ENCODE data around the gene VSTM2A.
"Not testable (repeated sequence)": the region's sequence is repeated elsewhere in the genome, so short reads cannot be mapped to it uniquely, and the experiment has no call there.

The VSTM2A gene, protein sequence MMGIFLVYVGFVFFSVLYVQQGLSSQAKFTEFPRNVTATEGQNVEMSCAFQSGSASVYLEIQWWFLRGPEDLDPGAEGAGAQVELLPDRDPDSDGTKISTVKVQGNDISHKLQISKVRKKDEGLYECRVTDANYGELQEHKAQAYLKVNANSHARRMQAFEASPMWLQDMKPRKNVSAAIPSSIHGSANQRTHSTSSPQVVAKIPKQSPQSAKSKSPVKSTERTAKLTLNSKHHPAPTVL

DNA sequence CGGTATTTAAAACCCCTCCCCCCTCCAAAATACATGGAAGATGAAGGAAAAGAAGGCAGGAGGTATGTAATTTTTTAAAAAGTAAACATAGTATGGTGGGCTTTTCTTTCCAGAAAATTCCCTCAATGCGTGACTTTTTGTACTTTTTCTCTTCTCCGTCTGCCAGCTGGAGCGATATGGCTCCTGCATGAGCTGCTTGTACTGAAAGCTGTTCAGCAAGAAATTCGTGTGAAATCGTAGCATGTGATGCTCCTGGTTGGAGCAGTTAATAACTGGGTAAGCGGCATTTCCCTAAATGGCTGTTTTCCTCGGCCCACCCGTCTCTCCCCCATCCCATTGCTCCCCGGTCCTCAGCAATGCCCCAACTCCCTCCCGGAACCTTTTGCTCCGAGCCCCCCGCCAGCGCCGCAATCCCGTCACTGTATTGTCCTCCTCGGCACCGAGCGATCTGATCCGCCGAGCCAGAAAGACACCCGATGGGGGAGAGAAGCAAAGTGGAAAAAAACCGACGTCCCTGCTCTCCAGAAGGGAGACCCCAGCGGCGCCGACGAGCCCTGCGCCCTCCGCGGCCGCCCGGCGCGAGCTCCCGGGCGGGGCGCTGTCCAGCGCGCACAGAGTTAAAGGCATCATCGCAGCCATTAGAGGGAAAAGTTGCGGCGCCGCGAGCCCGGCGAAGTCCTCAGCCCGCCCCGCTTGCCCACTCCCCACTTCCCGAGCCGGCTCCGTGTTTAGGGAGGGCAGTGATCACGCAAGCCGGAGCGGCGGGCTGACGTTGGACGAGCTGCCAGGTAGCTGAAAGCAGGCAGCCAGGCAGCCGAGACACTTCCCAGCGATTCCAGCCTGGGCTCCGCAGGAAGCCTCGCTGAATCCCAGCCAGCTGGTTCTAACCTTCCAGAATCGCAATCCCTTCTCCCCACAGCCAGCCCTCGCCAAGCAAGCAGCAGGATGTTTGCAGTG lies at the start of gene VSTM2A:
TSS of gene VSTM2A (plus strand) at position 707 of the 957 bp plus-strand sequence. CDS start 356 bp downstream, outside the sequence.
- peak; percentile 32 for DNase-seq

DNA sequence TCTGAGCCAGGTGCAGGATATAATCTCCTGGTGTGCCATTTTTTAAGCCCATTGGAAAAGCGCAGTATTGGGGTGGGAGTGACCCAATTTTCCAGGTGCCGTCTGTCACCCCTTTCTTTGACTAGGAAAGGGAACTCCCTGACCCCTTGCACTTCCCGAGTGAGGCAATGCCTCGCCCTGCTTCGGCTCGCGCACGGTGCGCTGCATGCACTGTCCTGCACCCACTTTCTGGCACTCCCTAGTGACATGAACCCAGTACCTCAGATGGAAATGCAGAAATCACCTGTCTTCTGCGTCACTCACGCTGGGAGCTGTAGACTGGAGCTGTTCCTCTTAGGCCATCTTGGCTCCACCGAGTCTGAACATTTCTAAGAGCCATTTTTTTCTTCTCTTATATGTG lies 37.6 kb upstream of the VSTM2A start:
- DNase-seq, result not testable (repeated sequence)

DNA sequence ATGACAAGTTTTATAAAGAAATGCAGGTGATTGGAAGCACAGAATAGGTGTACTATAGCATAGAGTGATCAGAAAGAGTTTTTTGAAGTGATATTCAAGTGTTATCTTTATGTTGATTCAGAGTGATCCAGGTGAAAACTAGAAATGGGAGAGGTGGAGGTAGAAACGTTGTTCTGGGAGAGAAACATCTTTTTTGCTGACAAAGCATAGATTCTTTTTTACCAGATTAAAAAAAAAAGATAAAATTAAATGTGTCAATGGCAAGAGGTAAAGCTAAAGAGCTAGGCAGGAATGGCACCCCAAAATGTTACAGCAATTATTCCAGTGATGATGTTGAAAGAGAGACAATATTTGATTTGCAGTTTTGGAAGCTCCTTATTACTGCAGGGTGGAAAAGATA lies 12.6 kb upstream of the VSTM2A start:
- DNase-seq, result no peak

DNA sequence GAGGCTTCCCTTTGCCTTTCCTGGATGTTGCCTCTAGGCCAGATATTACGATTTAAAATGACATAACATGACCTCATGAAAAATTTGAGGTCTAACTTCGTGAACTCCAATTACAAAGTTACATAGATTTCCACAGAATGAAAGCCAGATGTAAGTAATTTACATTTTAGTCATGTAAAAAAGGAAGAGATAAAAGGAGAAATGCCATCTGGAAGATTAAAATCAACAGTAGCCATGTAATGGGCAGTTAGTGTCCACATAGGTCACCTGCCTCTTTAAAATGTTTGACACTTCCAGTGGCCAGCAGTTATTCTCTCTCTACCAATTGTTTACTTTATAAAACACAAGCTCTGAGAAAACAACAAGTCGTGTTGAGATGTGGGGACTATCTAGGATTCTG lies 4.1 kb upstream of the VSTM2A start:
- DNase-seq, result no peak

DNA sequence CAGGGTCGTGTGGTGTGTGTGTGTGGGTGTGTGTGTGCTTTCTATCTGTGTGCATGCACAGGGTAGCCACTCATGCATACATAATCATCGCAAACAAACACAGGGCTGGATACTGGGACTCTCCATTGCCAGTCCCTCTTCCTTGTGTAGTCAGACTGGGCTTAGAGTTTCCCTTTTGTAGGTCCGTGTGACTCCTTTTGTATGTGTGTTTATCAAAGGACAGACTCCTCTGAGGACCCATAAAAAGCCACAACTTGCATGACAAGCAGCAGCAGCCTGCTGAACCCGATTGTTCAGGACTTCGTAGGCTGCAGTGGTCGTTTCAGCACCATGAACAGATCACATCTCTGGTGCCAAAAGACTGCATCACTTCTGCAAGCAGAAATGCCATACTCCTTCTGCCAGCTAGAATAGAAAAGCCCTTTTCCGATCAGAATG lies 895 bp downstream of the VSTM2A start:
- no peak for DNase-seq

DNA sequence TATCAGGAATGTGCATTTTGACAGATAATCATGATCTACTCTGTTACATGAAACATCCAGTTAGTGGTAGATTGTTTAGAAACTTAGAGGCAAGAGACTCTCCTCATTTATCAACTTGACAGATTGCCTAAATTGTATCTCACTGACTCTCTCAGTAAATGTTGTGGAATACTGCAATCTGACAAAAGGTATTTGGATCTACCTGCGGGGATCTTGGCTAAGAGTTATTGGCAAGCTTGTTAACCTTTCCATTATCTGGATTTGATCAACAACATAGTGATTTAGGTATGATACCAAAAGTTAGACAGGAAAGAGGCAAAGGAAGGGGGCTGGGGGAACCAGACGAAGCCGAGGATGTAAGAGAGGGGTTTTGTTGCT lies 2.0 kb downstream of the VSTM2A start:
- no peak for DNase-seq

DNA sequence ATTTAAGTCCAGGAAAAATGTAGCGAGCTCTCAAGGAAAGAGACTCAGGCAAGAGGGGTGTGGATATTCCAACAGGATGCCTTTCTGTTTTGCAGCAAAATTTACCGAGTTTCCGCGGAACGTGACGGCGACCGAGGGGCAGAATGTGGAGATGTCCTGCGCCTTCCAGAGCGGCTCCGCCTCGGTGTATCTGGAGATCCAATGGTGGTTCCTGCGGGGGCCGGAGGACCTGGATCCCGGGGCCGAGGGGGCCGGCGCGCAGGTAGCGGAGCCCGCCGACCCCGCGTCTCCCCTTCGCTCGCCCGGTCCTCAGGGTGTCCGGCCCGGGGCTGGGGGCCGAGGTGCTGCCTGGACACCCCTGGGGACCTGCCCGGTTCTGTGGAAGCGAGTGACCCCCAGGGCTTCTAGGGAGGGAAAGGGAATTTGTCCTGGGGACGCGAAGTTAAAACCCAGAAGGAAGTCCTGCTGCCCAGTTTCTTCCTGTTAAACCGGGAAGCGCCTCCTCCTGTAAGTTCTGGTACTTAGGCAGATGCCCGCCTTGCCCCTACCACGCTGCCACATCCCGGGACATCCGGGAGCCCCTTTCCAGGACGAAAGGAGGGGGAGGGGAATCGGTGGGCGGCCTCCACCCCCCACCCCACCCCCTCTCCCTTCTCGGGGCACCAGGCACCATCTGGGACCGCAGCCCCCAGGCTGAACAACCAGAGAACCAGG lies 2.5 kb downstream of the VSTM2A start:
- DNase-seq, result no peak

DNA sequence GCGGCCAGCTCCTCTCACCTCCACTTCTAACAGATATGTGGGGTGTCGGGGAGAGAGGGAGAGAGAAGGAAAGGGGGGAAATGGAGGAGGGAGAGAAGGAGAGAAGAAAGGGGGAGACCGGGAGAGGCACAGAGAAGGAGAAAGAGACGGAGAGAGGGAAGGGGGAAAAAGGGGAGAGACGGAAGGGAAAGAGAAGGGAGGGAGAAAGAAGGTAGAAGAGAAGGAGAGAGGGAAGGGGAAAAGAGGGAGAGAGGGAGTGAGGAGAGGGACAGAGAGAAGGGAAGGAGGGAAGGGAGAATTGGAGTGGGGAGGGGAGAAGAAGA lies 3.0 kb downstream of the VSTM2A start:
- DNase-seq, result no peak

DNA sequence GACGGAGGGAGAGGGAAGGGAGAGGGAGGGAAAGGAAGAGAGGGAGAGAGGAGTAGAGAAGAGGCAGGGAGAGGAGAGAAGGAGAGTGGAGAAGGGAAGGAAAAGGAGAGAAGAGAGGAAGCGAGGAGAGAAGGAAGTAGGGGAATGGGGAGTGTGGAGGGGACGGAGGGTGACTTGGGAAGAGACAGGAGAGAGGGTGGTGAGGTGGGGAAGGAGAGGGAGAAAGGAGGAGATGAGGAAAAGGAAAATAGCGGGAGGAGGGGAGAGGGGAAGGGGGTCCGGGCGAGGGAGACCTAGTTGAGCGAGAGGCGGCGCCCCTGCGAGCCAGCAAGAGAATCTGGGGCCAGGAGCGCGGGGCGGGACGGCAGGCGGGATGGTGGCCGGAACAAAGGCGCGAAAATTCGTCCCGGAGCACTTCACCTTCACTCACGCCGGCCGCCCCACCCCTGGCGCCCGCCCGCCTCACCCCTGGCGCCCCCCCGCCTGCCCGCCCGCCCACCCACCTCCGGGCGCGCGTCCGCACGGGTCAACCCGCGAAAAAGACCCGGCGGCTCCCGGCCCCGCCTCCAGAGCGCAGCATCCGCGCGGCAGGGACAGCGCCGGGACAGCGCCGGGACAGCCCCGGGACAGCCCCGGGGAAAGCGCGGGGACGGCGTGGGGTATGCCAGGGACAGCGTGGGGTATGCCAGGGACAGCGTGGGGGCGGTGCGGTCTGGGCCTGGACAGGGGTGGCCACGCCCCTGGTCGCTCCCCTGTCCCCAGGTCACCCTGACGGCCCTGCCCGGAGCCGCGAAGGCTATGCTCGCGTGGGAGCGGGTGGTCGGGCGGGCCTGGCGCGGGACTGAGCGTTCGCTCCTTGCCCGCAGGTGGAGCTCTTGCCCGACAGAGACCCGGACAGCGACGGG lies 4.2 kb downstream of the VSTM2A start:
- DNase-seq, result peak; percentile 34

DNA sequence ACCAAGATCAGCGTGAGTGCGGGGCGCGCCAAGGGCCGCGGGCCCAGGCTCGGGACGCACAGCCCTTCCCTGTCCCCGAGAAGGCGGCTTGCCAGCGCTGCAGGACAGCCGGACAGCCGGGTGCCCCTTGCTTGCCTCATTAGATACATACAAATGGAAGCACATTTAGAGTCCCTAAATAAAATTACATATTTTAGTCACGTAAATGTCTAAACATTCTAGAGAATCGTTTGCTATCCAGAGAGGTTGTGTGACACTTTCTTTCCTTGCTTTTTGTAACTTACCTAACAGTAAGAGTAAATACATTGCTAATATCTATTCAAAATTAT lies 4.8 kb downstream of the VSTM2A start:
- DNase-seq, result no peak

DNA sequence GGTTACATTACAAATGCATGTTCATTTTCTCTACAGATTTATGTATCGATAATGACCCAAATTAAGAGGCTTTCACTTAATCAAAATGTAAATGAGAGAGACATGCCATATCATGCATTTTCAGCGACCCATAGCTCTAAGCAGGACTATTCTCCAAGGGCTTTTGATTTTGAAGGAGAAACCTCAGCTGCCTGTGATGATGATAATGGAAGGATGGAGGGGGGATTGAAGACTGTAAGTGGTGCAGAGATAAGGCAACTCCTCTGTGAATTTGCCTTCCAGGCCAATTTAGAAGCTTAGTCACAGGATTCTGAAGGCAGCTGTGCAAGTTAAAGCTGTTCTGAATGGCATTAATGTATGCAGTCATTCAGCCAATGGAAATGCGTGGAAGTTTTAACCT lies 8.3 kb downstream of the VSTM2A start:
- no peak for DNase-seq

DNA sequence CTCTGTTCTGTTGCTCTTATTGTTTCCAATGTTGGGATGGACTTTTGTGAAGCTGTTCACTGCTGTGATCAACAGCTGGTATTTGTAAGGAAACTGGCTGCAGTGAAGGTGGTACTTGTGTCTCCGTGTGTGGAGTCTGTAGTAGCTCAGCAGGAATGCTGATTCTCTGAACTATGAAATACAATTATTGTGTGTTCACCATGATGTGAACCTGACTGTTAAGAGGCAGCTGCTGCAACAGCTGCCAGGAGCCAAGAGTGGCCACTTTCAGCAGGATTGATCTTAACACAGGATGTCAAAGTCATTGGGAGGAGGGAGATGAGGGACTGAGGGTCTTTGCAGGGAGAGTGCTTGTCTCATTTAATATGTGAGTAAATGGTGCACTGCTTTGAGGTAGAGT lies 13.9 kb downstream of the VSTM2A start:
- DNase-seq, result no peak

DNA sequence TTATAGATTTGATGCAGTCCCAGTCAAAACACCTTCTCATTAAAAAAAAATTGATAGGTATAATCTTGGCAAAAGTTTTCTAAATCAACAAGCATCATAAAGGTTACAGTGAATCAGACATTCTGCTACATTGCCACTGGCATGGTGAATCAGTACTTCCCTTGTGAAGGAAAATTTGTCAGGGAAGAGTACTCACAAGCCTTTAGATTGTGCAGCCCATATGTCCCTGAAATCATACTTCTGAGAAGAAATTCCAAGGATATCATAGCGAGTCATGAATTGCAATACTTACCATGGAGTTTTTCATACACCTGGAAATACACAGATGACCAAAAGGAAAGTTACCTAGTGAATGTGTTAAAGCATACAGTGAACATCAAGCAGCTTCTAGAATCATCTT lies 17.2 kb downstream of the VSTM2A start:
- no peak for DNase-seq

DNA sequence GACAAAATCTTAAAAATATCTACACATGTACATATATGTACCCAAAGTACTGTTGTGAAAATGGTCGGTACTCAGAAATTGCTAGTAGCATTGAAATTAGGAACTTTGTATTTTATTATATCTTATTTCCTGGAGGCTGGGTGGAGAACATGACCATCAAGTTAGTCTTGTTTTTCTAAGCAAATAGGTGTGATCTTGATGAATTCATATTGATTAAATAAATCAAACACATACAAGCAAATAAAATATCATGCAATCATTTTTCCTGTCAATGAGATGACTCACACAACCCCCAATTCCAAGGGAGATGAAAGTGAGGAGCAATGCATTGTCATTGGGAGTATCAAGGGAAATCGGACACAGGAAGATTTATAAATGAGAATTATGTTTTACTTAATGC lies 18.0 kb downstream of the VSTM2A start:
- no peak for DNase-seq

DNA sequence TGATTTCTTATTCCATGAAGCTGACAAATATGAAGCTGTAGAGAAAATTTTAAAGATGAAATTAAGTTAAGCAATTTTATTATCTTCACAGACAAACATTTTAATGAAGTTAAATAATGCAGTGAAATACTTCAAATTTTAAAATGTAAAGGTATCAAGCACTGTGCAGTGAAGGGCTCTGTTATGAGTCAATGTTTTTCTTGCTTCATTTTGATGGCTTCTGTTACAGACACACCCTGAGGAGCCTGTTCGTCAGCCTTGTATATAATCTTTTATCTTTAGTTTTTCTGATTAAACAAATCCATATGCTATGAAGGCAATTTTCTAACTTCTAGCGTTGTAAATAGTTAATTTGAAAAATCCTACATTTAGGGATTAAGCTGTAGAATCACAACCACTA lies 18.5 kb downstream of the VSTM2A start:
- DNase-seq, result no peak

DNA sequence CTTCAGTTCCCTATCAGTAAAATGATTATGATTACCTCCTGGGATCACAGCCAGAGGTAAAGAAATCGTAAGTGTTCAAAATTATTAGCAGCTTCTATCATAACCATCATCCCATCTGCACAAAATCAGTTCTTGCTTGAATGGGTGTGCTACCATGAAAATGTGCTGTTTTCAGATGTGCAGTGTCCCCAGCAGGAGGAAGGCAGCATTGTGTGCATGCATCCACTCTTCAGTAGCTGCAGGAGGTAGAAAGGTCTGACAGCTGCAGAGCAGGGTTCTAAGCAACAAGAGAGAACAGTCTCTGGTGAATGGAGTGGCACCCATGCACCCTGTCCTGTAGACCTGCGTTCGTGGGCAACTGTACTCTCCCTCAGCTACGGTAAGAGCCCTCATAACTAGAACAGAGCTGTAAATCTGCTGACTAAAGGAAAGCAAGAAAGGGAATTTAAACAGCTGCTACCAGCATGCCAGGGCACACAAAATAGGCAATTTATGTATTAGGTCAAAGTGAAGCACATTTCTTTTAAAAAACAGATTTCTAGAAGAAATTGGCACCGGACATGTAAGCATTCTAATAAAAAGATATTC lies 21.2 kb downstream of the VSTM2A start:
- DNase-seq, result no peak

DNA sequence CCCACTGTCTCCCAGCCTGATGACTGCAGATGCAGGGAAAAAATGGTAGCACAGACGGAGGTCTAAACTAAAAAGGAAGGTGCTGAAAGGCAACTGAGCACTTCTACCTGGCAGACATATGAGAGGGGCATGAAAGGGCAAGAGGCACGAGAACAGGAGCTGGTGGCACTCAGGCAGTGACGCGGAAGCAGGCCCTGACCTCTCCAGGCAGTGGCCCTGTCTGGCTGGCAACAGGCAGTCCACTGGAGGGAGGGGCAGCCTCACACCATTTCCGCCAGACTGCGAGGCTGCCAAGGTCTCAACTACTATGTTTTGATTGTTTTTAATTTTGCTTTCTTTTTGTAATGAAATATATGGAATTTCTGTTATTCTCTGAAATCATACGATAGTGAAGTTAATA lies 23.3 kb downstream of the VSTM2A start:
- no peak for DNase-seq

DNA sequence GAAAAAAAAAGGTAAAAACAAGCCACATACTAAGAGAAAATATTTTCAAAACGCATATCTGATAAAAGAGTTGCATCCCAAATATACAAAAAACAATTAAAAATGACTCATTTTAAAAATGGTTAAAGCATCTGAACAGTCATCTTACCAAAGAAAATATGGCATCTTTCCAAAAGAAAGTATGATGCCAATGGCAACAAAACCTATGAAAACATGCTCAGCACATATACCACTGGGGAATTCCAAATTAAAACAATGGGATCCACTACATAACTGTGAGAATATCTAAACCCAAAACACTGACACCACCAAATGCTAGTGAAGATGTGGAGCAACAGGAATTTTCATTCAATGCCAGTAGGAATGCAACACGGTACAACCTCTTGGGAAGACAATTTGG lies 39.3 kb downstream of the VSTM2A start:
- DNase-seq, result no peak

DNA sequence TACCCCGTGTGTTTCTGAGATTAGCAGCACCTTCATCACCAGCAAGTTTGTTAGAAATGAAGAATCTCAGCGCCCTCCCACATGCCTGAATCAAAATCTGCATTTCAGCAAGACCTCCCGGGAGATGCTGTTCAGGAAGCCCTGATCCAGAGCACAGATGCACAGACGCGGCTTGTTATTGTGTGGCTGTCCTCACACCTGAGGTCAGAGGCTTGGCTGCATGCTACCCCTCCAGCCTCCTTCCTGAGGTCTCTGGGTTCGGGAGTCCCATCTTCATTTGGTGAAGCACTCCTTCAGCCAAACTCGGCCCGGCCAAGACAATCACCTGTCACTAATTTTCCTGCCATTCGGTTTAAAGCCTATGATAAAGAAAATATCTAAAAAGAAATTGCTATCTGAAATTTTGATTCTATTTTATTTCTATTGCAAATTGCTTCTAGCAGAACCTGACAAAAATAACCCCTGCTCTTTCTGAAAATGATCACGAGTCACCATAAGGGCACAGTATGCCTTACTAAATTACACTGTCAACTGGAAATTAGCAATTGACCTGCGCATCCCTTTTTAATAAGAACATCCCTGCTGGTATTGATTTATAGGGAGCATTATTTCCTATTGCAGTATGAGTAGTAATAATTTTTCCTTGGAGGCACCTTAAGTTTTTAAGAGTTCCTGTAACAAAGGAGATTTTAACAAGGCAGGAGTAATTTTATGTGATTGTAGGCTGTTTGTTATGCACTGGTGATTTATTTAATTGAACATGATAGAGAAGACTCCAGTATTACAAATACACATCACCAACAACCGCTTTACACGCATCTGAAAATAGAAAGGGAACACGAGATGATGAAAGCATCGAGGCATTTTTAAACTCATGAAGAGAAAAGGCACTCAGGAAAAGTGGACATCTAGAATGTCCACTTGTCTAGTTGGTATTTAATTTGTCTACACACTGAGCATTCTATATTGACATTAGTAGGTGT lies 49.5 kb downstream of the VSTM2A start:
- DNase-seq, result no peak

DNA sequence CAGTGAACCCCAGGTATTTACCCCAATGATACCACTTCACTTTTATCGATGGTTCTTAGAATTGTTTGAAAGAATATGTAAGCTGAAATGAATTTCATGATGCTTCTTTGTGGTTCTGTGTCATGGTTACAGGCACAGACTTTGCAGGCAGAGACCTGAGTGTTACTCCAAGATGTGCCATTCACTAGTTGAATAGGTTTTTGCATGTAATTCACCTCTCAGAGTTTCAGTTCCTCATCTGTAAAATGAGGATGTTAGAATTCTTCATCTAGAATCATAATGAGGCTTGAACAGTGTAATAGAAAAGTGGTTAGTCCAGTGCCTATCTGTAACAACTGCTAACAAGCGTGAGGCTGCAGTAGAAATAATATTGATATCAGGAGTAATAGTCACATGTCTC lies 54.6 kb downstream of the VSTM2A start:
- DNase-seq, result no peak

DNA sequence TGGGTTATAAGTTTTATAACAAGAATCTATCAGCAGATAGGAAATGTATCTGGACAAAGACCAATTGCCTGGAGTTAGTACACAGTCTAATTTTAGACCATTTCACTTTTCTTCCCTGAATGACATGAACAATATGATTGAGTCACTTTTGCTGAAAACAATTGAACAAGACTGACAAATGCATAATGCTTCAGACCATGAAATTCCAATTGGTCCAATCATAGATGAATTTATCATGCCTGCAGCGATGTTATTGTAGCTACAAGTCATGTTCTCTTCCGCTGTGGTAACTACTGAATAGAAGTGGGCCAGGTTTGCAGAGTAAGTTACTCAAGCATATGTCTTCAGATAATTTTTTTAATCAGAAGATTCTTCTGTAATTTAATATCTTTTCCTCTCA lies 73.4 kb downstream of the VSTM2A start:
- DNase-seq, result no peak

All from left hindlimb (tissue), 1 donor.